ENCODE data around the gene RHOT2.

- TF ChIP-seq CTCF (IDR thresholded peaks at IDR 0.05; ENCODE audit: extremely low read depth in 1 of 2, insufficient read depth in 1 of 2, low read depth in 1 of 2, low read length in 2 of 2) (no peak), EZH2 (IDR thresholded peaks at IDR 0.05; ENCODE audit: borderline replicate concordance, low read depth, low read length, severe bottlenecking) (no peak), POLR2A (IDR thresholded peaks at IDR 0.05; ENCODE audit: low read depth, low read length) (no peak), POLR2AphosphoS5 (IDR thresholded peaks at IDR 0.05; ENCODE audit: insufficient read depth, low read depth, low read length) (no peak)
Measured at GRCh38 chr16:723695-724094, 55.8 kb downstream of the RHOT2 start.

Data from endothelial cell of umbilical vein (primary cell).